ENCODE data around the gene HS3ST3B1. TPM values are rescaled to one million over a fixed set of nuclear protein-coding genes. Genes with fewer than 3 reads are reported as not detected.
A peak's percentile ranks its signal among the peaks of the same experiment; 100 is the strongest.

HS3ST3B1 gene
- total RNA-seq, 2 donors from 2014 or later = 0.78 to 2.8 TPM

DNA sequence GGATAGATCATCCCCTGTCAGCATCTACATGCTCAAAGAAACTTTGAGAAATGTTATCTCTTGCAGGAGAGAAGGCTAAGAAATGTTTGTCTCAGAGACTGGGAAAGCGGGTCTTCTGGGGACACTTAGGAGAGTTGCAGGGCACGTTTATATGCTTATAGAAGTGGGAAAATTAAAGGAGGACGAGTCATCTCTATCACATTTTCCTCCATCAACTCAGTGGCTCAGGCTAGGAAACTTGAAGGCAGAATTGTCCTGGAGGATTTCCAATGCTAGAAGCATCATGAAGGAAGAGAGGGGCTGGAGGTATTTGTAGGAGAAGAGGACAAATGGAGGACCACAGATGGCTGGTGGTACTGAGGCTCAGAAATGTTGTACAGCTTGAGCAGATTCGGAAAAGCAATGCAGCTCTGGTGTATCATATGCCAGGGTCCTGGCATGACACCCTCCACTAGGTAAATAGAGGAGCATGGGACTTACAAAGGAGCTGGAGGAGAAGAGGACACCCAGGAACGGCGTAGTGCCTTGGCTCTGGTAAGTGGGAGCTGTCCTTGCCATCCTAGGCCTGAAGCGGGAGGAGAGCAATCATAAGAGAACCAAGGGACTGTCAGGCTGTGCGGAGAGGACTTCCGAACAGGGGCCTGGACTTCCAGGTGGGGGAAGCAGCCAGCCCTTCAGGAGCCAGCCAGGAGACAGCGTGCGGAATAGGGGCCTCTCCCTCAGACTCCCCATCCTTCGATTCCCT is 4.5 kb upstream of the HS3ST3B1 start:
- TF ChIP-seq, protein P1, sequence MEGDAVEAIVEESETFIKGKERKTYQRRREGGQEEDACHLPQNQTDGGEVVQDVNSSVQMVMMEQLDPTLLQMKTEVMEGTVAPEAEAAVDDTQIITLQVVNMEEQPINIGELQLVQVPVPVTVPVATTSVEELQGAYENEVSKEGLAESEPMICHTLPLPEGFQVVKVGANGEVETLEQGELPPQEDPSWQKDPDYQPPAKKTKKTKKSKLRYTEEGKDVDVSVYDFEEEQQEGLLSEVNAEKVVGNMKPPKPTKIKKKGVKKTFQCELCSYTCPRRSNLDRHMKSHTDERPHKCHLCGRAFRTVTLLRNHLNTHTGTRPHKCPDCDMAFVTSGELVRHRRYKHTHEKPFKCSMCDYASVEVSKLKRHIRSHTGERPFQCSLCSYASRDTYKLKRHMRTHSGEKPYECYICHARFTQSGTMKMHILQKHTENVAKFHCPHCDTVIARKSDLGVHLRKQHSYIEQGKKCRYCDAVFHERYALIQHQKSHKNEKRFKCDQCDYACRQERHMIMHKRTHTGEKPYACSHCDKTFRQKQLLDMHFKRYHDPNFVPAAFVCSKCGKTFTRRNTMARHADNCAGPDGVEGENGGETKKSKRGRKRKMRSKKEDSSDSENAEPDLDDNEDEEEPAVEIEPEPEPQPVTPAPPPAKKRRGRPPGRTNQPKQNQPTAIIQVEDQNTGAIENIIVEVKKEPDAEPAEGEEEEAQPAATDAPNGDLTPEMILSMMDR (IDR thresholded peaks at IDR 0.05) = no peak
- peaks cover 0 to 41% of the 10 kb centered on the region in 2 donors for H3K4me1 ChIP-seq
- no peak overlapping the region for H3K27ac ChIP-seq
- DNase-seq (ENCODE audit: low spot score) = no peak
- no peaks in the 10 kb centered on the region for H3K36me3 ChIP-seq
- peaks cover 27 to 46% of the 10 kb centered on the region in 2 donors for H3K27me3 ChIP-seq
- H3K9me3 ChIP-seq = no peaks in the 10 kb centered on the region
- no peak overlapping the region for H3K4me3 ChIP-seq

DNA sequence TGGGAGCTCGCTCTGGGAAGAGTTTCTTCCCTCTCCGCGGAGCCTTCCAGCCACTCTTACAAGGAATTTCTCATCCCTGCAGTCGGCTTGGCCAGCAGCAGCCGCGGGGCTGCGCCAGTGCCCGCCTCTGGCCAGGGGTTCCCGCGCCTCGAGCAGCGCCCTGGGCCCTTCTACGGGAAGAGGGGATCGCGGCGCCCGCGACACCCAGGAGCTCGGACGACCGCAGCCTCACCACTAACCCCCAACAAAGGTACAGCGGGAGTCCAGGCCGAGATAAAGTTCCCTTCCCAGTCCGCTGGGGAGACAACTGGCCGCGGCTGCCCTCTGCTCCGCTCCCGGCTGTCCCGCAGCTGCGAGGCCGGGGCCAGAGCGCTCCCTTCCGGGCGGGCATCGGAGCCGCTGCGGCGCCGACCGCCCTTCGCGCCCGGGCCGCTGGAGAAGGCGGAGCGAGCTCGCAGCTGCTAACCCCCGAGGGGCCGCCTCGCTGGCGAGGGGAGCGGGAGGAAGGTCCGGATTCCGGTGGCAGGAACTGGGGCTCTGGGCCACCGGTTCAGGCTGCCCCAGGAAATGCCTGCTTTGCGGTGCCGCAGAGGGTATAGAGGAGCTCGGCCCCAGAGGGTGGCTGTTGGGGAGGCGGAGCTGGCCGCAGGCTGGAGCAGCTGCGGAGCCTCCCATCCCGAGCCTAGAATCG is 3.6 kb upstream of the HS3ST3B1 start:
- Histone ChIP-seq H3K4me3 (peak overlapping the region in 1 of 2 donors; percentile 43), H3K27ac (no peak overlapping the region), H3K36me3 (no peaks in the 10 kb centered on the region), H3K9me3 (no peaks in the 10 kb centered on the region), H3K4me1 (peaks cover 0 to 51% of the 10 kb centered on the region in 2 donors), H3K27me3 (peaks cover 27 to 46% of the 10 kb centered on the region in 2 donors)
- TF ChIP-seq, protein P1 (IDR thresholded peaks at IDR 0.05) = peak in 1 of 2 donors; percentile 37
- no peak for DNase-seq (ENCODE audit: low spot score)

GRCh38 chr17:14298221-14298946 is 2.5 kb upstream of the HS3ST3B1 start:
- H3K27me3 ChIP-seq = peaks cover 29 to 43% of the 10 kb centered on the region in 2 donors
- H3K4me1 ChIP-seq = peaks cover 0 to 60% of the 10 kb centered on the region in 2 donors
- H3K27ac ChIP-seq = no peak overlapping the region
- no peak for DNase-seq (ENCODE audit: low spot score)
- H3K36me3 ChIP-seq = no peaks in the 10 kb centered on the region
- H3K4me3 ChIP-seq = no peak overlapping the region
- no peaks in the 10 kb centered on the region for H3K9me3 ChIP-seq
- TF ChIP-seq, protein P1 (IDR thresholded peaks at IDR 0.05) = no peak

GRCh38 chr17:14298947-14299279 is 2.0 kb upstream of the HS3ST3B1 start:
- Histone ChIP-seq H3K9me3 (no peaks in the 10 kb centered on the region), H3K4me3 (peak overlapping the region in 1 of 2 donors; percentile 56), H3K36me3 (no peaks in the 10 kb centered on the region), H3K4me1 (peaks cover 0 to 65% of the 10 kb centered on the region in 2 donors), H3K27me3 (peaks cover 31 to 46% of the 10 kb centered on the region in 2 donors), H3K27ac (no peak overlapping the region)
- TF ChIP-seq, protein P1 (IDR thresholded peaks at IDR 0.05) = no peak
- DNase-seq (ENCODE audit: low spot score) = no peak

GRCh38 chr17:14299280-14300141 is 1.4 kb upstream of the HS3ST3B1 start:
- peaks cover 0 to 69% of the 10 kb centered on the region in 2 donors for H3K4me1 ChIP-seq
- DNase-seq (ENCODE audit: low spot score) = no peak
- H3K4me3 ChIP-seq = peak overlapping the region in 1 of 2 donors; percentile 56
- no peak overlapping the region for H3K27ac ChIP-seq
- H3K36me3 ChIP-seq = no peaks in the 10 kb centered on the region
- H3K27me3 ChIP-seq = peaks cover 34 to 51% of the 10 kb centered on the region in 2 donors
- TF ChIP-seq, protein P1 (IDR thresholded peaks at IDR 0.05) = no peak
- H3K9me3 ChIP-seq = no peaks in the 10 kb centered on the region
